ENCODE measurements around the gene PDZK1IP1.

PDZK1IP1 gene

DNA sequence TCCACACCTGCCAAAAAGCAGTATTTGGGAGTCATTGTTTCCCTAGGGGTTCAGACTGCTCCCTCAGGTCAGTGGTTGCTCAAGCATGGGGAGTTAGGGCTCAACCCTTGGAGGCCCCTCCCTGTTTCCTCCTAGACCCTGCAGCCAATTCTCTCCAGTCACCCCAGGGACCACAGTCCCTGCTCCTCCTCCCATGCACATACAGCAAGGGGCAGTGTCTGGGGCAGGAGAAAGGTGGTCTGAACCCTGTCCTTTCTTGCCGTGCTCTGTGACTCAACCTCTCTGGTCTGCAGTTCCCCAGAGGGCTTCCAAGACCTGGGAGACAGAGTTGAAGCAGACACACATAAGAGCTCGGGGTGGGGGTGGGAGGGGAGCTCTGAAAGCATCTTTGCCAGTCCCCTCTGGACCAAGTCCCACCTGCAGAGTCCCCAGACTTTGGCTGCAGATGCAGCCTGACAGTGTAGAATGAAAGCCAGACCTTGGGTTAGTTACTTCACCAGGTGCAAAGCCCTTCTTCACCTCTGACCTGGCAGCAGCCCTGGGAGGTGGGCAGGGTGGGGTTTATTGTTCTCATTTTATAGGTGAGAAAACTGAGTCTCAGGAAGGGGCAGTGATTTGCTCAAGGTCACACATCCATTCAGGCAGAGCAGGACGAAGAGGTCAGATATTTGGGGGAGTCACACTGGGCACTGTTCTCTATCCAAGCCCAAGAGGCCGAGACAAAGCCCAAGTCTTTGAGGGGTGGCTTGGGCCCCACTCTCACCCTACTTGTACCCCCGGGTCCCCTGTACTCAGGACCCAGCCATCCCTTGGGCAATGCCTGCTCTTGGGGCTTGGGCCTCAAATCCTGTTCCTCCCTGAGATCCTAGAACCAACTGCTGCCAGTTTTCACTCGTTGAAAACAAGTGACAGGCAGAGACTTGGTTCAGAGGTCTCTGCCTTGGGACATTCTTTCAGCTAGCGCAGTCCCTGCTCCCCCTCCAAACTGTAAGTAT is 748 bp downstream of the PDZK1IP1 start:
- no peak overlapping the region; the same call in 1 of the 2 replicates for H2AFZ ChIP-seq (ENCODE audit: low read length)
- H3K9ac ChIP-seq (ENCODE audit: low read depth, low read length, poor library complexity, severe bottlenecking): no peak overlapping the region
- H4K20me1 ChIP-seq (ENCODE audit: insufficient read depth, low read length, poor library complexity, severe bottlenecking): no peaks in the 10 kb centered on the region
- H3K79me2 ChIP-seq (ENCODE audit: insufficient read depth, low read length): no peaks in the 10 kb centered on the region
- H3K27me3 ChIP-seq (ENCODE audit: insufficient read depth, low read length, poor library complexity, severe bottlenecking): no peaks in the 10 kb centered on the region
- no peaks in the 10 kb centered on the region for H3K9me2 ChIP-seq (replicated peaks; ENCODE audit: low read depth, low read length)
- no peaks in the 10 kb centered on the region for H3K9me3 ChIP-seq (ENCODE audit: insufficient read depth, low read depth, low read length)
- no peaks in the 10 kb centered on the region for H3K4me1 ChIP-seq (ENCODE audit: insufficient read depth, low read length, poor library complexity, severe bottlenecking)
- no peak overlapping the region for H3K4me2 ChIP-seq (ENCODE audit: low read depth, low read length, poor library complexity, severe bottlenecking)
- H3K36me3 ChIP-seq (ENCODE audit: insufficient read depth, low read length): no peaks in the 10 kb centered on the region
- no peak overlapping the region for H3K4me3 ChIP-seq (ENCODE audit: low read length, poor library complexity, severe bottlenecking)
- no peaks in the 10 kb centered on the region for H3F3A ChIP-seq (ENCODE audit: low read depth)
- TF ChIP-seq, protein P1, sequence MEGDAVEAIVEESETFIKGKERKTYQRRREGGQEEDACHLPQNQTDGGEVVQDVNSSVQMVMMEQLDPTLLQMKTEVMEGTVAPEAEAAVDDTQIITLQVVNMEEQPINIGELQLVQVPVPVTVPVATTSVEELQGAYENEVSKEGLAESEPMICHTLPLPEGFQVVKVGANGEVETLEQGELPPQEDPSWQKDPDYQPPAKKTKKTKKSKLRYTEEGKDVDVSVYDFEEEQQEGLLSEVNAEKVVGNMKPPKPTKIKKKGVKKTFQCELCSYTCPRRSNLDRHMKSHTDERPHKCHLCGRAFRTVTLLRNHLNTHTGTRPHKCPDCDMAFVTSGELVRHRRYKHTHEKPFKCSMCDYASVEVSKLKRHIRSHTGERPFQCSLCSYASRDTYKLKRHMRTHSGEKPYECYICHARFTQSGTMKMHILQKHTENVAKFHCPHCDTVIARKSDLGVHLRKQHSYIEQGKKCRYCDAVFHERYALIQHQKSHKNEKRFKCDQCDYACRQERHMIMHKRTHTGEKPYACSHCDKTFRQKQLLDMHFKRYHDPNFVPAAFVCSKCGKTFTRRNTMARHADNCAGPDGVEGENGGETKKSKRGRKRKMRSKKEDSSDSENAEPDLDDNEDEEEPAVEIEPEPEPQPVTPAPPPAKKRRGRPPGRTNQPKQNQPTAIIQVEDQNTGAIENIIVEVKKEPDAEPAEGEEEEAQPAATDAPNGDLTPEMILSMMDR (conservative IDR thresholded peaks at IDR 0.05; ENCODE audit: low read length): no peak
- TF ChIP-seq EZH2phosphoT487 (IDR thresholded peaks at IDR 0.05; ENCODE audit: borderline replicate concordance): no peak

DNA sequence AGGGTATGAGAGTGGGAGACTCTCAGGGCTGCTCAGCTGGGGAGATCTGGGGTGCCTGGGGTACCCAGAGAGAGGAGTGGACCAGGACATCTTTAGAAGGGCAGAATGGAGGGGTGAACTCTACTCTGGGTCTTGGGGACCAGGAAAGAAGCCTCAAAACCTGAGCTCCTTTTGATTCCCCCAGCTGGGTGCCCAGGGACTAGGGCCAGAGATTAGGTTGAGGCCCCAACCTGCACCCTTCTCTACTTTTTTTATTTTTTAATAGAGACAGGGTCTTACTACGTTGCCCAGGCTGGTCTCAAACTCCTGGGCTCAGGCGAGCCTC is 1.9 kb downstream of the PDZK1IP1 start:
- no peaks in the 10 kb centered on the region for H4K20me1 ChIP-seq (ENCODE audit: insufficient read depth, low read length, poor library complexity, severe bottlenecking)
- no peaks in the 10 kb centered on the region for H3K9me3 ChIP-seq (ENCODE audit: insufficient read depth, low read depth, low read length)
- no peaks in the 10 kb centered on the region for H3K4me1 ChIP-seq (ENCODE audit: insufficient read depth, low read length, poor library complexity, severe bottlenecking)
- no peak overlapping the region for H3K9ac ChIP-seq (ENCODE audit: low read depth, low read length, poor library complexity, severe bottlenecking)
- no peaks in the 10 kb centered on the region for H3F3A ChIP-seq (ENCODE audit: low read depth)
- no peak for TF ChIP-seq EZH2phosphoT487 (IDR thresholded peaks at IDR 0.05; ENCODE audit: borderline replicate concordance)
- TF ChIP-seq, protein P1 (conservative IDR thresholded peaks at IDR 0.05; ENCODE audit: low read length): no peak
- no peaks in the 10 kb centered on the region for H3K9me2 ChIP-seq (replicated peaks; ENCODE audit: low read depth, low read length)
- no peaks in the 10 kb centered on the region for H3K27me3 ChIP-seq (ENCODE audit: insufficient read depth, low read length, poor library complexity, severe bottlenecking)
- H3K4me2 ChIP-seq (ENCODE audit: low read depth, low read length, poor library complexity, severe bottlenecking): no peak overlapping the region
- no peaks in the 10 kb centered on the region for H3K36me3 ChIP-seq (ENCODE audit: insufficient read depth, low read length)
- H3K79me2 ChIP-seq (ENCODE audit: insufficient read depth, low read length): no peaks in the 10 kb centered on the region
- no peak overlapping the region for H2AFZ ChIP-seq (ENCODE audit: low read length)
- H3K4me3 ChIP-seq (ENCODE audit: low read length, poor library complexity, severe bottlenecking): no peak overlapping the region

DNA sequence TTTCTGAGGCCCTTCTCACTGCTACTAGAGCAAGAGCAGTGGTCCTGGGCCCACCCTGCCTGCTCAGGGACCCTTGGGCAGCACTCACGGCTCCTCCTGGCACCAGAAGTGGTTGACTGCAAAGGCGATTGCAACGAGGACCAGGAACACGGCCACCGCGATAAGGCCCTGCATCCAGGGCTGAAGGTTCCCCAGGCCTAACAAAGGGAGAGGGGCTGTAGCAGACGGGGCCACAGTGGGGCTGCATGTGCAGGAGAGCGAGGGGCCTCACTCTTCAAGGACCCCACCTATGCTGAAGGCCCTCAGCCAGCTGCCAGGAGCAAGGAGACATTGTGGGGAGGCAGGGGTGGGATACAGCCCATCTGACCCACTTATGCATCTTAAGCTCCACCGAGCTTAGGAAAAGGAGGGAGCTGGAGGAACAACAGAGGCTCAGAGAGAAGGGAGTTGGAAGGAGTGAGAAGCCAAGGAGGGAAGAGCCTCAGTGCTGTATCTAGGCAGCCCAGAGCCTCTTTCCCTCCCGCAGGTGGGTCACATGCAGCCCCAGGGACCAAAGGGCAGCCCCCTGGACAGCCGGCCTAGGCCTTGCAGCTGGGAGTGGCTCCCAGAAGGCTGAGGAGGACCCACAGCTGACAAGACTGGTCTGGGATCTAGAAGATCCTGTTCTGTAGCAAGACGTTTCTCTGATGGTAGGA is 2.5 kb downstream of the PDZK1IP1 start:
- no peak overlapping the region for H3K4me2 ChIP-seq (ENCODE audit: low read depth, low read length, poor library complexity, severe bottlenecking)
- no peak overlapping the region for H2AFZ ChIP-seq (ENCODE audit: low read length)
- no peak overlapping the region for H3K9ac ChIP-seq (ENCODE audit: low read depth, low read length, poor library complexity, severe bottlenecking)
- no peaks in the 10 kb centered on the region for H3F3A ChIP-seq (ENCODE audit: low read depth)
- H3K79me2 ChIP-seq (ENCODE audit: insufficient read depth, low read length): no peaks in the 10 kb centered on the region
- H3K4me1 ChIP-seq (ENCODE audit: insufficient read depth, low read length, poor library complexity, severe bottlenecking): no peaks in the 10 kb centered on the region
- H3K9me3 ChIP-seq (ENCODE audit: insufficient read depth, low read depth, low read length): no peaks in the 10 kb centered on the region
- H3K4me3 ChIP-seq (ENCODE audit: low read length, poor library complexity, severe bottlenecking): no peak overlapping the region
- no peaks in the 10 kb centered on the region for H3K9me2 ChIP-seq (replicated peaks; ENCODE audit: low read depth, low read length)
- H3K36me3 ChIP-seq (ENCODE audit: insufficient read depth, low read length): no peaks in the 10 kb centered on the region
- H3K27me3 ChIP-seq (ENCODE audit: insufficient read depth, low read length, poor library complexity, severe bottlenecking): no peaks in the 10 kb centered on the region
- H4K20me1 ChIP-seq (ENCODE audit: insufficient read depth, low read length, poor library complexity, severe bottlenecking): no peaks in the 10 kb centered on the region
- TF ChIP-seq EZH2phosphoT487 (IDR thresholded peaks at IDR 0.05; ENCODE audit: borderline replicate concordance): no peak
